ENCODE data around the gene TCEA3.

DNA sequence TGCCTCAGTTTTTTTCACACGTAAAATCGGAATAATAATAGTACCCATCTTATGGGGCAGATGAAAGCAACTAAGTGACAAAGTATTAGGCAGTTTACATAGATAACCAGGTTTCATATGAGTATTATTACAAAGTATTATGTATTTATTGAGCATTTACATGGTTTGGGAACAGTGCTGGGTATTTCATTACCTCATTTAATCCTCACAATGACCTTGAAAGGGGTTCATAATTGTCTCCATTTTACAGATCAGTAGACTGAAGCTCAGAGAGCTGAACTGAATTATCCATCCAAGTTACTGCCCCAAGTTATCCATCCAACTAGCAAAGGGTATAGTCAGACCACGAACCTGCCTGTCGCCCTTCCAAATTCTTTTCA lies 21.2 kb downstream of the TCEA3 start:
- TF ChIP-seq EZH2phosphoT487 (IDR thresholded peaks at IDR 0.05; ENCODE audit: low read depth) (no peak), CTCF (IDR thresholded peaks at IDR 0.05; ENCODE audit: low read depth, low read length) (no peak)
